Measurements from ENCODE around the gene KRTAP12-1.

Gene KRTAP12-1, protein sequence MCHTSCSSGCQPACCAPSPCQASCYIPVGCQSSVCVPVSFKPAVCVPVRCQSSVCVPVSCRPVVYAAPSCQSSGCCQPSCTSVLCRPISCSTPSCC

DNA sequence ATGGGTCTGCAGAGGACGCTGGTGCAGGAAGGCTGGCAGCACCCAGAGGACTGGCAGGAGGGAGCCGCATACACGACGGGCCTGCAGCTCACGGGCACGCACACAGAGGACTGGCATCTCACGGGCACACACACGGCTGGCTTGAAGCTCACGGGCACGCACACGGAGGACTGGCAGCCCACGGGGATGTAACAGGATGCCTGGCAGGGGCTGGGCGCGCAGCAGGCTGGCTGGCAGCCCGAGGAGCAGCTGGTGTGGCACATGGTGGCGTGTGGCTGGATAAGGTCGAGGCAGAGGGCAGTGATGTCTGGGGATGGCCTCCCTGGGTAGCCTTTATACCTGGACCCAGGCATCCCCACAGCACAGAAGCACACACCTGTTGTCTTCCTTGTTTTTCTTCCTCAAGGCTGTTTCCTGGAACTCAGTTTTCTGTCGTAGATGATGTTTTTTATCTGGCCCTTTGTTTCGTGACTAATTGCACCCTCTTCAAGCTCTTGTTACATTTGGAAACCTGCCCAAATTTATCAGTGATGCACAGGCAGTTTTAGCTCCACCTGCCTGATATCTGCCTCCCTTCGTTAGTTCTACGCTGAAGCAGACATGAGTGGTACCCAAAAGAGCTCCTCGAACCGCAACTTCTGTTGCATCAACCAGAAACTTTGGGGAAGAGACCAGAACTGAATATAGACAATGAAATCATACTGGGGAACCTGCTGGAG, at the start of gene KRTAP12-1:
Gene KRTAP12-1 (minus strand): TSS at position 303 of the 719 bp plus-strand sequence. CDS start 40 bp downstream, at position 263.
- no peak for DNase-seq

DNA sequence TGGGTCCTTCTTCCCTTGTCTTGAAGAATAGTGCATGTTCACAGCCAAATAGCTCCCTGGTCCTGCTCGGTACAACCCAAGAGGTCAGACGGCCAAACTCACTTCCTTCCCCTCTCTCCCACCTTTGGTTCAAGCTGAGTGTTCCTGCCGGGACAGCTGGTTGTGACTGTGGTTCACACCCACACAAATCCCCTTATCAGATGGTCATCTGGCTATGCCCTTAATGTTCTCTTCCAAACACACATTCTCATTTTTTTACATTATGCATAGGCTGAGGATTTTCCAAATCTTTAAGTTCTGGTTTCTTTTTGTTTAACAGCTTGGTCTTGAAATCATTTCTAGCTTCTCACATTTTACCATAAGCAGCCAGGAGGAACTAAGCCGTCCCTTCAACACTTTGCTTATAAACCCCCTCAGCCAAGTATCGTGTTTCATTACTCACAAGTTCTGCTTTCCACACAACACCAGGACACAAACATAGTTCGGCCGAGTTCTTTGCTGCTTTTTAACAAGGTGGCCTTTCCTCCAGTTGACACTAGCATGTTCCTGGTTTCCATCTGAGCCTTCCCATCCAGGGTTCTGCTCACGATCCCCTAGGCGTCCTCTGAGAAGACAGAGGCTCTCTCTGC, 49.1 kb upstream of the KRTAP12-1 start:
- no peak for DNase-seq

DNA sequence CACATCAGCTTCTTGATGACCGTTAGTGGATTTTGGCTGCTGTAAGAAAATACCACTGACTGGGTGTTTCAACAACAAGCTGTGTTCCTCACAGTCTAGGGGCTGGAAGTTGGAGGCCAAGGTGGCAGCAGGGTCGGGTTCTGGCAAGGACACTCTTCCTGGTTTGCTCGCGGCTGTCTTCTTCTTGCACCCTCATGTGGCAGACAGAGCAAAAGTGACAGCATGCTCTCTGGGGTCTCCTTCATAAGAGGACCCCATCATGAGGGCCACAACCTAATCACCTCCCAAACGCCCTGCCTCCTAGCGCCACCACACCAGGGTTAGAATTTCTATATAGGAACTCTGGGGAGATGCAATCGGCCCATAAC, 48.0 kb upstream of the KRTAP12-1 start:
- DNase-seq = no peak

DNA sequence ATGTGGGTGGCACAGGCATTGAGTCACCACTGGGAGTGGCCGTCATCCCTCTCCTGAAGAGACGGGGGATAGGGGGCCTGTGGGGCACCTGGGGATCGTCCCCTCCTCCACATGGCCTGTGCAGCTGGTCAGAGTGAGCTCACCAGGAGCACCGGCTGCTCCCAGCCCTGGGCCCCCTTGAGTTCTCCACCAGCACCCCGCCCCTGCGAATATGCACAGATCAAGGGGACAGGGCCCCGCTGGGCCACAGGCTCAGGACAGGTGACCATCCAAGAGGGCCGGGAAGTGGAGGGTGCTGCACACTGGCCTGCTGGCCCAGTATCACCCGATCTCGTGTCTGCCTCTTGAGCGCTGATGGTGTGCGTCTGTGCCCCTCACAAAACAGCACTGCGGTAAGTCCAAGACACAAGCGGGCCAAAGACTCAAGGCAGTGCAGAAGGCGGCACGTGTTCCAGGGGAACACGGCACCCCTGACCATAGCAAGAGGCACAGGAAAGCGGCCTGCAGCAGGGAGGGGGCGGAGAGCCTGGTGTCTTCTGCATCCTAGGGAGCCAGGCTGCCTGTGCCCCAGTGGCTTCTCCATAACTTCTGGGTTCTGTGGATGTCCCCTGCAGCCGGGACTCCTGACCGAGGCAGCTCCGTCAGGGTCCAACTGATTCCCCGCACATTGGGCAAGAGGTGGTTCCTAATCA, 47.5 kb upstream of the KRTAP12-1 start:
- no peak for DNase-seq

DNA sequence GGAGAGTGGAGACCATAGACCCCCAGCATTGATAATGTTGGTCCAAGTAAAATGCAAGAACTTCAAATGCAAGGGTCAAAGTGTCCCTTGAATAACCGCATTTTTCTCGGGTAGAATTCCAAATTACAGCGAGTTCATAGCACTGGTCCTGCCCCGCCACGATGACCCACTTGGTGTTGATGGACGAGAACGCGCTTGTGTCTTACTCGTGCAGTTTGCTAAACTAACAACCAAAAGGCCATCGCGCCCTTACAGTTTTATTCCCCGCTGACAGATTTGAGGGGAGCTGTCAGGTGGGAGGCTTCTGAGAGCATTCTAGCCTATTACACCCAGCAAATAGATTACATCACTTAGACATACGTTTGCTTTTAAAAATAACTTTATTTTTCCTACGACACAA, 46.8 kb upstream of the KRTAP12-1 start:
- DNase-seq = no peak

DNA sequence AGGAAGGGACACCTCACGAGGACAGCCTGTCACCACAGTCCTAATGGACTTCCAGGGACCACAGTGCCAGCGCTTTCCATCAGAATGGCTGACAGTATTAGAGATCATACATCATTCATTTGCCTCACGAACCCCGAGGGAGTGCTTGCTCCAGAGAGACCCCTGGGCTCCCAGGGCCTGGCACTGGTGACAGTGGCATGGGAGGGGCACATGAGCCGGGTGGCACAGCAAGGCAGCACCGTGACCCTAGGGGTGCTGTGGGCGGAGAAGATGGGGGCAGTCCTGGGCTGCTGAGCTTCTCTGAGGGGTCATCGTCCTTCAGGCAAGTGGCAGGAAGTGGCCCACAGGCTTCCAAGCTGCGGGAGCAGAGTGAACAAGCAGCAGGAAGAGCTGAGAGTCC, 45.8 kb upstream of the KRTAP12-1 start:
- DNase-seq = no peak

DNA sequence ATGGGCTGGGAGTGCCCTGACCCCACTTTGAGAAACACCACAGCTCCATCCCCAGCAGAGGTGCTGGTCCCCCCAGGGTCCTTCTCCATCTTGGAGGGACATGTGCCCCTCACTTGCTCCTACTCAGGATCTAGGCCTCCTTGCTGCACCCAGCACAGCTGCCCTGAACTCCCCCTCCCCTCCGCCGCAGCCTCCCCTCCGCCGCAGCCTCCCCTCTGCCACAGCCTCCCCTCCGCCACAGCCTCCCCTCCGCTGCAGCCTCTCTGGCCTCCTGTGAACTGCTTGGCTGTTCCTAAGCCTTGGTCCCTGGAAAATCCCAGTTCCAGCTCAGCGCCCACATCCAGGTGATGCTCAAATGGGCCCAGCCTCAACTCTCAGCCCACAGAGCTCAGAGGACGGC, 45.4 kb upstream of the KRTAP12-1 start:
- no peak for DNase-seq

DNA sequence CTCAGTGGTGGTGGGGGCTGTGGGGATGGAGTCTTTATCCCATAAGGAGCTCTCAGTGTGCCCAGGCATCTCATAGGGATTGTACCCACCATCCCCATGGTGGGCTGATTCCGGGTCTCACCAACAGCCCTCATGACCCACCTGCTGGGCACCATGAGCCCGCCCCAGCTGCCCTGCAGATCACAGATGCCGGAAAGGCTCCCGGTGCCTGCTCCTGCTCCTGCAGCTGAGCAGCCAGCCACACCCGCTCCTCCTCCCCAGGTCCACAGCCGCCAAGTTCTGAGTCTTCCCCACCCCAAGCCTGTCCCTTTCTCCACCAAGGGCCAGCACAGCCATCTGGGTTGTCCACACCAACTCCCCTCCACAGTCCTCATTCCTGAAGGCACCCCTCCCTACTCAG, 44.9 kb upstream of the KRTAP12-1 start:
- DNase-seq = no peak

DNA sequence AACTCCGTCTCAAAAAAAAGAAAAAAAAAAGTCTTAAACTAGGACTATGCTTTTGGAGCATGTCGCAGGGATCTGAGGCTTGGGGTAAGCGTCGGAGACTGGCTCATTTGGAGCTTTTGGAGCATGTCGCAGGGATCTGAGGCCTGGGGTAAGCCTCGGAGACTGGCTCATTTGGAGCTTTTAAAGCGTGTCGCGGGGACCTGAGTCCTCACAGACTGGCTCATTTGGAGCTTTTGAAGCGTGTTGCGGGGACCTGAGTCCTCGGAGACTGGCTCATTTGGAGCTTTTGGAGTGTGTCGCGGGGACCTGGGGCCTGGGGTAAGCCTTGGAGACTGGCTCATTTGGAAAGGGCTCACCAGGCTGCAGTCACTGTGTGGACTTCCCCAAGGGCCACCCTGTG, 43.0 kb upstream of the KRTAP12-1 start:
- no peak for DNase-seq

DNA sequence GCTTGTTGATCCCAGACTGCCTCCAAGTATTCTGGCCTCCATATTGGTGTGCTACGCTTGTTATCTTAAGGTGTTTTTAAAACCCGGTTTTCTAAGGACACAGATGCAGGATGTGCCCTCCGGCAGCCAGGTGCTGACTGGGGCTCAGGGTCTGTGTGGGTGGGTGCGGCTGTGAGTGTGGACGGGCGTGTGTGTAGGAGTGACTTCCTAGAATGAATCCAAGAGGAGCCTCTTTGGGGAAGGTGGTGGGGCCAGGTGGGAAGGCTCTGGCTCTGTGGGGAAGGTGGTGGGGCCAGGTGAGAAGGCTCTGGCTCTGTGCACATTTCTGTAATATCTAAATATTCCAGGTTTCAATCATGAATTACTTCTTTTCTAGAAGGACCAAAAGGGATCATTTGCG, 42.2 kb upstream of the KRTAP12-1 start:
- DNase-seq = no peak

DNA sequence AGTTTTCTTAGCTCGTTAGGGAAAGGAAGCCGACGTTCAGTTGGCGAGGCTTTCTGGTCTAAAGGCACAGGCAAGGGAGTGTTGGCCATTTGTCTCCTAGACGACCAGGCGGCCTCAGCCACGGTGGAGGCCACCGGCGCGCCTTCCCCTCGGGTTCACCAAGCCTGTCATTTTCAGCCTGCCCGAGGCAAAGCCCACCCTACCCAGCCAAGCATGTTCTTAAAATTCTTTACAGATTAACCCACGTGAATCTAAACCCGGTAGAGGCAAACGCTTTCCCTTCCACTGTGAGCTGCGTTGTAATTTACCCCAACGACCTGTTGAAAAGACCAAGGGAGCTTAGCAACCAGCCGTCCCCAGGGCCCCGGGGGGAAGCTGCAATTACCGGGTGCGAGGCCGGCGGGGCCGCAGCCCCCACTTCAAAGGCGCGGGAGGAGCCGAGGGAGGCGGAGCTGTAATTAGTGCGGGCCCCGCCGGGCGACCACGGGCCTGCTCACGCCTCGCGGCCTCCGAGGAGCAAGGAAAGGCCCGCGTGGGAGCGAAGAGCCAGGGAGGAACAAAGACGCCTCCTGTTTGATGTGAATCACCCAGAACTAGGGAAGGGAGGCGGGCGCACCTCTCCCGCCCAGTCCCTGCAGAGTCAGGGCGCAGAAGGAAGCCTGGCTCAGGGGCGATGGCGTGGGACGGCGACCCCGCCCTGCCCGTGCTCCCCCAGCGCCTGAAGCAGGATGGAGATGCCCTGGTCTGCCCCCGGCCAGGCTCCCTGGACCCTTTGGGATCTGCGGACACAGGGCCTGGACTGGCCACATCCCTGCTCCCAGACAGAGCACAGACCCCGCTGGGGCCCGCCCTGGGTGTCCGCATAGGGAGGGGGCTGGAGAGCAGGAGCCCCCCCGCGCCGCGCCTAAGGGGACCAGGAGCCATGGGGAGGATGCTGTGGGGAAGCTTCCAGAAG, 41.5 kb upstream of the KRTAP12-1 start:
- DNase-seq = peak in 1 of 2 experiments; percentile 23

DNA sequence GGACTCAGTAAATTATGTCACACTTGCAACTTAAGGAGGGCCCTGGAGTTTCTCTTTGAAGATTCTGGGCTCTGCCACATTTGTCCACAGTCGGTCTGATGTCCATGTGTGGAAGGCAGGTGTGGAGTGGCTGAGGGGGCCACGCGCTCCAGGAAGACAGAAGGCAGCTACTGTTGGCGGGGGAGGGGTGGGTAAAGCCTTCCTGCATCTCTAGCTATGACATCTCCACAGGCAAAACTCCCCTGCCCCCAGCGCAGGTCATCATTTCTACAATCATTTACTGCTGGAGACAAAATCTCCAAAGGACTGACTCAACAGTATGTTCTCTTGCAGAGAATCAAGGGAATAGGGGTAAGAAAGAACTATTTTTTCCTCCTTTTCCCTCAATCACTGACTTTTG, 40.8 kb upstream of the KRTAP12-1 start:
- DNase-seq = no peak

DNA sequence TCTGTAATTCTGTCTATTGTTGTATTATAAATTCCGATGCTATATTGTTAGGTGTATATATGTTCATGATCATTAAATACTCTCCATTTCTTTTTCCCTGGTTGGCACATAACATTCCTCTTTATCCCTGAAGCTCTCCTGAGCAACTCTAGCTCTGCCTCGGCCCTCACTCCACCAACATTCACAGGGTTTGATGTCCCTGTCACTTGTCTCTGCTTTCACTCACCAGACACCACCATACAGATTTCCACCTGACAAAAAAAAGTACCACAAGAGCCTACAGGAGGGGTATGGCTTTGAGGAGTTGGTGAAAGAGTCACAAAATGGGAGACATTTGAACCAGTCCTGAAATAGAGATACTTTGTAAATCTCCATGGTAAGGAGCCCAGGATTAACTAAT, 38.2 kb upstream of the KRTAP12-1 start:
- DNase-seq = no peak

DNA sequence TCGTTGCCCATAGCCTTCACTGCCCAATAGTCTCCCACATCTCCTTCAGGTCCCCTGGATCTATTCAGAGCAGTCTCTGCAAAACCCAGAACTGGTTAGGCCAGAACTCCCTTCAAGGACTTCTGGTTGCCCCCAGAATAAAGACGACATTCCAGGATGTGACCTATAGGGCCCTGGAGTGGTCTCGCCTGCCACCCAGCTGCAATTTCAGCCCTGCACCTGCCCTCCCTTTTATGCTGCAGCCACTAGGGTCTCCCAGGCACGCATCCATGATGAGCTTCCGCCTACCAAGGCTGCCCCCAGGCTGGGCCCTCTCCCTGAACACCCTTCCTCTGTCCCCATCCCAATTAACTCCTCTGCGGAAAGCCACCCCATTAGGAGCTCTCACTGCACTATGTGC, 36.6 kb upstream of the KRTAP12-1 start:
- no peak for DNase-seq

DNA sequence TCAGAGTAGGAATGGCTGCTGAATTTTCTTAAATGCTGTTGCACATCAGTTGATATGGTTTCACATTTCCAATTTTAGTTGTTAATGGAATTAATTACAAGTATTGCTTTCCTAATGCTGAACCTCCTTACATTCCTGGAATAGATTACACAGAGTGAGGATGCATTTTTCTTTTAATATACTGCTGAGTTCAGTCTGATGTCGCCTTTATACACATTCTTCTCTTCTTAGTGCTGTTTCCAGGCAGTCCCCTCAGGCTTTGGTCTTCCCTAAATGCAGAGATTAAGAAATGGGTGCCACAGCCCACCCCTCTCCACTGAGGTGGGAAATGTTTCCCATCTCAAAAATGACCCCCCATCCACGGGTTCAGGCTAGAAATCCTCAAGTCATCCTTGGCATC, 36.1 kb upstream of the KRTAP12-1 start:
- no peak for DNase-seq

DNA sequence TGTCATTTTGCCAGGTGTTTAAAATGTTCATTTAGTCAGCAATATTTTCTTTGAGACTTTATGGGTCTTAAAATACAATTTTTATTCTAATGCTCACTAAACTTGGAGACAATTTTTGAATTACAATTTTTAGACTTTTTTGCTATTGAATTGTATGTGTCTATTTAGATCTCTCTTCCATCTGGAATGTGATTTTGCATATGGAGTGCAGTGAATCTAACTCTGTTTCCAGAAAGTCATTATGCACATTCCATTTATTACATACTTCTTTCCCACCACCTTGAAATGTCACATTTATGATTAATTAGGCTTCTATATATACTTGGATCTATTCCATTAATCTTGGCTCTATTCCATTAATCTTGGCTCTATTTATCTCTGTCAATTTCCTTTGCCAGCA, 35.0 kb upstream of the KRTAP12-1 start:
- DNase-seq = no peak

DNA sequence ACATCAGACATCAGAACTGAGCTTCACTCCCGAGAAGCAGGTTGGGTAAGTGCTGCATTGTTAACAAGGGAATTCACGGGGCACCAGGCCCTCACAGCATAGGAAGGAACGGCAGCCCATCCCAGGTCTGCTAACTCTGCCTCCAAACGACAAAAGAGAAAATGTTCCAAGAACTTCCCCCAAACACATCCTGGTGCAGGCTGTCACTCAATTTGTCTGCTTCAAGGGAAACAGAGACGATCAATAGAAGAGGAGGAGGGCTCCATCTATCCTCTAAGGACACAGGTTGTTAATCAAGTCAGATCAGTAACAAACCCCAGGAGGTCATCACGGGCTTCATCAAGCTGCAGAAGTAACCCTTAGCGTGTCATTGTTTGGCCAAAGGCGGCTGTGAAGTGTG, 32.9 kb upstream of the KRTAP12-1 start:
- DNase-seq = no peak

DNA sequence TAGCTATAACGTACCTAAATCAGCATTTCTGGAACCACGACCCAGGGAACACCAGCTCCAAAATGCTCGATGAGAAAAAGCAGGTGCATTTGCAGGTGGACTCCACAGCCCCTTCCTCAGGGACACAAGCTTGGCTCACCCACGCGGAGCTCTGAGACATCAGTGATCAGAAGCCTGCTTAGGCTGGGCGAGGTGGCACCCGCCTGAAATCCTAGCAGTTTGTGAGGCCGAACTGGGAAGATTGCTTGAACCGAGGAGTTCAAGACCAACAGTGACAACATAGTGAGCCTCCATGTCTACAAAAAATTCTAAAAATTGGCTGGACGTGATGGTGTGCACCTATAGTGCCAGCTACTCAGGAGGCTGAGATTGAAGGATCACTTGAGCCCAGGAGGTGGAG, 31.9 kb upstream of the KRTAP12-1 start:
- peak in 1 of 2 experiments; percentile 13 for DNase-seq

DNA sequence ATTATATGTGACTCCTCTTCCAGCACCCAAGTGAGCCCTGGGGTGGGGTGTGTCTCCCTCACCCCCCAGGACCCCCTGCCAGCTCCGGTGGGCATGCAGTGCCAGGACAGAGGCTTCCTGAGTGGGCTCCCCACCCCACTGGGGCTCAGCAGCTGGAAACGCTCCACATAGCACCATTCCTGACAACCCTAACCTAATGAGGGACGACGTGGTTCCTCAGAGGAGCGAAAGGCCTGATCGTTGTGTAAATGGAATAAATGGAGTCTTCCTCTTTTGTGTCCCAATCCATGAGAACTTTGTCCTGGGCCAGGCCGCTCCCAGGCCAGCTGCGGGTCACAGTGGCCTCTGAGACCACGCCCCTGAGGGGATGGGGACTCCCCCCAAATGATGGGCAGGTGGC, 31.2 kb upstream of the KRTAP12-1 start:
- DNase-seq = no peak

DNA sequence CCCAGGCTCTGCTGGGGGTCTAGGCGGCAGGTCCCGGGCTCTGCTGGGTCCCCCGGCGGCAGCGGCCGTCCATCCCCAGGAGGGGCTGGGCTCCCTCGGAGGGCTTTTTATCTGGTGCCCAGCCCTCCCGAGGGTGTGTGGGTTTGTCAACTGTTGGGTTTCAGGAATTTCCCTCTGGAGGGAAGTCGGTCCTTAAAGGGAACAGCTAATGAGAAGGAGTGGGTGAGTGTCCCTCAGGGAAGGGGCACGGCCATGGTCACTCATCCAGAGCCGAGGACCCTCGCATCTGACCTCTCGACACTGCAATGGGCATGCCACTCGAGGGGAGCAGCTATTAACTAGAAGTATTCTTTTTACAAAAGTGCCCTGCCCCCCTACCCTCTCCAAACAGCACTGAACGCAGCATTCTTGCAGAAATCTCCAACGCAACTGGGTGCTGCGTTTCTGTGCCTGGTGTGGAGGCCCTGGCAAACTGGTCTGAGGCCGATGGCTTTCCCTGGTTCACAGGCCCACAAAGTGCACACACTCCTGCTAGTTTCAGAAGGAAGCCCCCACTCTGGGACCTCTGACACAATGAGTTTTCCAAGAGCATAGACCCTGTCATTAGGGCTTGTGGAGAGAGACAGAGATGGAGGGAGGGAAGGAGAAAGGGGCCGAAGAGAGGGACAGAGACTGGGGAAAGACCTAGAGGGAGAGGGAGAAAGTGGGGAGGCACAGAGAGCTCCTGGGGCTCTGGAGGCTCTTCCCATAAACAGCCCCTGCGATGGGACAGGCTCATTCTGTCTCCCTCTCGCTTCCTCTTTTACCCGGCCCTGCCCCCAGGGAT, 30.5 kb upstream of the KRTAP12-1 start:
- DNase-seq = no peak

DNA sequence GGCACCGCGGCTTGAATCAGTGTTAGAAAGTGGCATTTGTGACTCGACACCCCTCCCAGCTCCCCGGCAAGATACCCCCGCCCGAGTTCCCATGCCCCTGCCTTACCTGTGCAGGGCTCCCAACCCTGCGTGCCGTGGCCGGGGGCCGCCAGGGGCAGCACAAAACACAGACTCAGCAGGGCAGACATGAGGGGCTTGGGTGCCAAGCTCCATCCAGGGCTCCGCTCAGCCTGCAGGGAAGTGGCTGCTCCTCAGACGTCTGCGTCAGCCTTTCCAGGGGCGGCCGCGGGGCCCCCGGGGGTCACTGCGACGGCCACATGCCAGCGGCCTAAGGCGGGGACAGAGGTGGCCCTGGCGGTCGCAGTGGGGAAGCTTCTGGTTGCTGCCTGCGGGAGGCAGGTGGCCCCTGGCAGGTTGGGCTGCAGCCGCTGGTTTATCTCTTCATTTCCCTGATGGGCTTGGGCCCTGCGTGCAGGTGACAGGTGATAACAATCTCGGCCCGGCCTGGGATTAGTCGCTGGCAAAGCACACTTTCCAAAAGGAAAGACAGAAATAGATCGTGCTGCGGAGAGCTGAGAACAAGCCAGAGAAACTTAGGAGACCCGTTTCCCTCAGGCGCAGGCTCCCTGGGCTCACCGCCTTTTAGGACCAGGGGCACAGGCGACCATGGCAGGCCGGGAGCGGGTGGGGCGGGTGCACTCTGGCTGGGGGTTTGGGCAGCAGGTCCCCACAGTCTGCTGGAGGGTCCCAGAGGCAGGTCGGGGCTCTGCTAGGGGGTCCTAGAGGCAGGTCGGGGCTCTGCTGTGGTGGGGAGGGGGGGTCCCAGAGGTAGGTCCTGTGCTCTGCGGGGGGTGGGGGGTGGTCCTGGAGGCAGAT, 29.6 kb upstream of the KRTAP12-1 start, which contains the start of gene TSPEAR:
Gene TSPEAR (minus strand): TSS at position 246 of the 876 bp plus-strand sequence. CDS start 58 bp downstream, at position 188.
- DNase-seq = no peak
